ENCODE measurements around the gene TTLL10. TPM values are rescaled to one million over a fixed set of nuclear protein-coding genes. Genes with fewer than 3 reads are reported as not detected.

Gene TTLL10
- total and polyA plus RNA-seq, 2 of the 8 experiments (the other 6 are each of a cell fraction or from before 2014, with no cell fraction given): 1.1 to 1.7 TPM

- FAIRE-seq: no peak
- Histone ChIP-seq H3K27ac (ENCODE audit: low read depth, low read length) (no peak overlapping the region), H2BK5ac (ENCODE audit: low read depth, low read length) (no peak overlapping the region), H3K4me3 (ENCODE audit: extremely low read depth in 1 of 4, insufficient read depth in 2 of 4, low read depth in 3 of 4, low read length in 4 of 4) (no peak overlapping the region), H3K4ac (replicated peaks; ENCODE audit: insufficient read length, low read depth, low read length) (no peak overlapping the region), H3K9me3 (ENCODE audit: insufficient read depth in 2 of 2, low read depth in 1 of 2, low read length in 1 of 2) (no peaks in the 10 kb centered on the region), H3K56ac (replicated peaks; ENCODE audit: insufficient read length, low read depth, low read length) (no peak overlapping the region), H4K8ac (ENCODE audit: extremely low read depth, insufficient read depth, low read length) (no peak overlapping the region), H2BK15ac (ENCODE audit: low read length) (no peak overlapping the region), H3K36me3 (ENCODE audit: control insufficient read depth in 2 of 4, insufficient read depth in 4 of 4, low read length in 3 of 4) (peaks cover 4 to 32% (median 17%) of the 10 kb centered on the region in 4 experiments; a peak in 7 of 8 replicates), H2AFZ (ENCODE audit: low read length) (no peak overlapping the region), H3K79me1 (ENCODE audit: low read depth, low read length) (peaks cover 26% of the 10 kb centered on the region), H2BK20ac (ENCODE audit: low read length) (no peak overlapping the region), H3K23me2 (ENCODE audit: low read depth, low read length) (no peaks in the 10 kb centered on the region; the same call in 1 of the 2 replicates), H4K5ac (ENCODE audit: insufficient read length, low read depth, low read length) (no peak overlapping the region), H2BK12ac (ENCODE audit: low read depth, low read length) (no peak overlapping the region), H2BK120ac (replicated peaks; ENCODE audit: low read depth, low read length) (no peak overlapping the region), H3K18ac (ENCODE audit: extremely low read depth, low read length) (no peak overlapping the region), H3K4me2 (ENCODE audit: insufficient read depth in 1 of 2, low read depth in 2 of 2, low read length in 2 of 2) (no peak overlapping the region), H3K79me2 (ENCODE audit: control insufficient read depth in 1 of 2, insufficient read depth in 2 of 2, low read length in 2 of 2) (peaks cover 0 to 13% of the 10 kb centered on the region in 2 experiments; a peak in 2 of 4 replicates), H3K14ac (ENCODE audit: insufficient read length) (no peak overlapping the region), H3K23ac (ENCODE audit: insufficient read length) (no peak overlapping the region), H4K20me1 (replicated peaks in 1 of 2; ENCODE audit: control insufficient read depth in 1 of 2, insufficient read depth in 2 of 2, low read length in 2 of 2) (peaks cover 5 to 28% of the 10 kb centered on the region in 2 experiments), H3K4me1 (replicated peaks in 1 of 4; ENCODE audit: control insufficient read depth in 3 of 4, insufficient read depth in 4 of 4, low read length in 3 of 4) (no peaks in the 10 kb centered on the region), H3K27me3 (replicated peaks in 1 of 4; ENCODE audit: control insufficient read depth in 3 of 4, extremely low read depth in 1 of 4, insufficient read depth in 3 of 4, low read length in 3 of 4) (no peaks in the 10 kb centered on the region), H4K91ac (replicated peaks; ENCODE audit: insufficient read length, low read length) (no peak overlapping the region), H2AK5ac (ENCODE audit: low read depth, low read length) (no peak overlapping the region), H3K9ac (replicated peaks in 1 of 4; ENCODE audit: extremely low read depth in 1 of 4, low read depth in 3 of 4, low read length in 3 of 4) (no peak overlapping the region)
- WGBS, 2 experiments (ENCODE audit: extremely low coverage in 1 of 2, insufficient coverage in 1 of 2, insufficient read length in 1 of 2, insufficient replicate concordance in 2 of 2, low coverage in 1 of 2, low lambda C conversion rate in 2 of 2, missing lambda C conversion rate in 1 of 2): 96% methylated on average over 17 of the region's 21 CpGs; no CpG with 5 or more reads in 1 of the 2 experiments
- ChIA-PET POLR2A (ENCODE audit: partially characterized antibody) (no interaction called here), CTCF (ENCODE audit: partially characterized antibody) (interaction anchor here (6.2 kb wide), 1 partner anchor 102 kb away, joined by 28 read pairs; no protein-coding TSS in a partner anchor)
- TF ChIP-seq BRCA1 (IDR thresholded peaks at IDR 0.05; ENCODE audit: low read depth, low read length) (no peak), POLR2A (IDR thresholded peaks at IDR 0.05; ENCODE audit: control extremely low read depth in 1 of 2, low read depth in 2 of 2, low read length in 2 of 2) (no peak), CTBP2 (IDR thresholded peaks at IDR 0.05; ENCODE audit: borderline replicate concordance, insufficient read depth, insufficient read length, low read length) (no peak), SP2 (IDR thresholded peaks at IDR 0.05; ENCODE audit: low read length) (no peak), CHD1 (IDR thresholded peaks at IDR 0.05; ENCODE audit: low read depth, low read length) (no peak), EGR1 (IDR thresholded peaks at IDR 0.05; ENCODE audit: borderline replicate concordance, low read depth, low read length) (no peak), EP300 (IDR thresholded peaks at IDR 0.05; ENCODE audit: borderline replicate concordance in 1 of 2, low read depth in 2 of 2, low read length in 2 of 2) (no peak), TEAD4 (IDR thresholded peaks at IDR 0.05; ENCODE audit: low read depth, low read length) (no peak)
- no peak for DNase-seq (ENCODE audit: low read depth in 1 of 2, low spot score in 2 of 2)
These were observed 50.2 kb downstream of the TTLL10 start for GRCh38 chr1:1223891-1224290.

Data from H1 (cell line).